Mononuclear cell (primary cell): ENCODE data around the gene MRGPRD. TPM values are rescaled to one million over a fixed set of nuclear protein-coding genes. Genes with fewer than 3 reads are reported as not detected.

Experiments used
- H3K27me3 ChIP-seq: 2 replicates; pipeline ENCODE4 v1.6.0; 2011; ENCODE audit warnings: low read length, control low read depth; ENCODE audit not compliant: insufficient read depth
- H3K4me1 ChIP-seq: 2 replicates; pipeline ENCODE4 v1.5.1; 2011; ENCODE audit warnings: mild to moderate bottlenecking, low read length, control low read depth; ENCODE audit not compliant: insufficient read depth
- H3K4me3 ChIP-seq: 2 replicates; pipeline ENCODE4 v1.5.1; 2011; ENCODE audit warnings: mild to moderate bottlenecking, low read length, moderate library complexity
- H3K9me3 ChIP-seq: 2 replicates; pipeline ENCODE4 v1.5.1; 2011; ENCODE audit warnings: low read depth, mild to moderate bottlenecking, control low read depth, low read length
- total RNA-seq: library from RNA; depleted of rRNA; stranded (reverse); fragments of >200 nt; gene quantifications from one replicate; pipeline ENCODE4 v1.2.3, GENCODE V29; 2012

The MRGPRD gene
- total RNA-seq, 1 donor, result not detected

GRCh38 chr11:68970921-68971636 lies 9.7 kb downstream of the MRGPRD start:
- H3K4me3 ChIP-seq, result no peak overlapping the region
- no peaks in the 10 kb centered on the region for H3K9me3 ChIP-seq
- no peaks in the 10 kb centered on the region for H3K4me1 ChIP-seq
- no peaks in the 10 kb centered on the region for H3K27me3 ChIP-seq

DNA sequence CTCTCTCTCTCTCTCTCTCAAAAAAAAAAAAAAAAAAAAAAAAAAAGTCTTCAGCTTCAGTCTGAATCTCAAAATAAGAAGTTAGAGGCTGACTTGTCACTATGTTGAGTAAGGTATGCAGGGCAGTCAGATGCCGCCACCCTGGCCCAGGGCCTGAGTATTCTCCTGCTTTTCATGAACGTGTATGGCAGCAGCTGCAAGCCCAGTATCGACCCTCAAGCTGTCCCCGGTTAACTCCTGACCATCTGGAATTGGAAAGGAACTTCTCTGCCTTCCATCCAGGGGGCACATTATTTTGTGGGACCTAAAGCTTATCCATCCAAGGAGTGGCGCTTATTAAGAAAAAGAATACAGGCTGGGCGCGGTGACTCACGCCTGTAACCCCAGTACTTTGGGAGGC lies 11.4 kb downstream of the MRGPRD start:
- H3K4me1 ChIP-seq, result no peaks in the 10 kb centered on the region
- no peaks in the 10 kb centered on the region for H3K9me3 ChIP-seq
- H3K27me3 ChIP-seq, result no peaks in the 10 kb centered on the region
- H3K4me3 ChIP-seq, result no peak overlapping the region

GRCh38 chr11:68968306-68969250 lies 12.2 kb downstream of the MRGPRD start:
- Histone ChIP-seq H3K4me3 (no peak overlapping the region), H3K4me1 (no peaks in the 10 kb centered on the region), H3K27me3 (no peaks in the 10 kb centered on the region), H3K9me3 (no peaks in the 10 kb centered on the region)

GRCh38 chr11:68966894-68967780 lies 13.6 kb downstream of the MRGPRD start:
- H3K4me3 ChIP-seq, result no peak overlapping the region
- H3K27me3 ChIP-seq, result no peaks in the 10 kb centered on the region
- no peaks in the 10 kb centered on the region for H3K9me3 ChIP-seq
- no peaks in the 10 kb centered on the region for H3K4me1 ChIP-seq

DNA sequence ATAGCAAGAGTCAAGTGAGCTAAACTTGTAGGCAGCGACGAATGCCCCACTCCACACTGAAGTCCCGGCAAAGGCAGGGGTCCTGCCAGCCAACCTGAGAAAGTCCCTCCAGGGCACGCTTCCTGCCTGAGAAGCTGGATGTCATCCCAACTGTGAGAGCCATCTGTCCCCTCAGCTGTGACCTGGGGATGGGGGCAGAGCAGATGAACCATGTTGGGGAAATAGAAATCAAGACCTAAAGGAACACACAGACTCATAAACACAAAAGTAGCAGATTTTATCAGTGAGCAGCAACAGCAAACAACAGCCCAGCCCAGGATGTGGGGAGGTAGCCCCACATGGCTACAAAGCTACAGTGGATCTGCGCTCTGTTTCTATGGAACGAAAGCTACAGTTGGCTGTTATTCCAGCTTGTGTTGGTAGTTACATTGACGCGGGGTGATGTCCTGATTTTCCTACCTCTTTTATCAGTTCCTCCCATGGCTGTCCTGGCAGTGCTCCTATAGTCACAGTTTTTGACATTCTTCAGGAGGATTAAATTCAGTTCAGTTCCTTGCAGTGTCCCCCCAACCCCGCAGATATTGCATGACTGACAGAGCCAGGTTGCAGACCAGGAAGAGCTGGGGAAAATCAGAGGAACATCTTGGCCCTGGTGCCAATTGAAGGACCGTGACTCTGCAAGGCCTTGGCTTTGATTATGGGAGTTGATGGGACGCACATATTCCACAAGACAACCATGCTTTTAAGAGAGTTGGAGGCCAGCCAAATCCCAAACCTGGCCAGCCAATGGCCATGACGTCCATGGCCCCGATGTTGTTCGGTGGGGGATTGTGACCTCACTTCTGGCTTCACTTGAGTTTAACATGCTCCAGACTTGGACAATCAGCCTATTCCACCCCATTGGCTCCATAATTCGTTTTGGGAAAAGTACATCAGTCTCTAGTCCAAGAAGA lies 14.6 kb downstream of the MRGPRD start:
- no peaks in the 10 kb centered on the region for H3K9me3 ChIP-seq
- no peaks in the 10 kb centered on the region for H3K4me1 ChIP-seq
- H3K27me3 ChIP-seq, result no peaks in the 10 kb centered on the region
- no peak overlapping the region for H3K4me3 ChIP-seq

GRCh38 chr11:68963779-68964178 lies 17.0 kb downstream of the MRGPRD start:
- Histone ChIP-seq H3K4me1 (no peaks in the 10 kb centered on the region), H3K27me3 (no peaks in the 10 kb centered on the region), H3K9me3 (no peaks in the 10 kb centered on the region), H3K4me3 (no peak overlapping the region)

DNA sequence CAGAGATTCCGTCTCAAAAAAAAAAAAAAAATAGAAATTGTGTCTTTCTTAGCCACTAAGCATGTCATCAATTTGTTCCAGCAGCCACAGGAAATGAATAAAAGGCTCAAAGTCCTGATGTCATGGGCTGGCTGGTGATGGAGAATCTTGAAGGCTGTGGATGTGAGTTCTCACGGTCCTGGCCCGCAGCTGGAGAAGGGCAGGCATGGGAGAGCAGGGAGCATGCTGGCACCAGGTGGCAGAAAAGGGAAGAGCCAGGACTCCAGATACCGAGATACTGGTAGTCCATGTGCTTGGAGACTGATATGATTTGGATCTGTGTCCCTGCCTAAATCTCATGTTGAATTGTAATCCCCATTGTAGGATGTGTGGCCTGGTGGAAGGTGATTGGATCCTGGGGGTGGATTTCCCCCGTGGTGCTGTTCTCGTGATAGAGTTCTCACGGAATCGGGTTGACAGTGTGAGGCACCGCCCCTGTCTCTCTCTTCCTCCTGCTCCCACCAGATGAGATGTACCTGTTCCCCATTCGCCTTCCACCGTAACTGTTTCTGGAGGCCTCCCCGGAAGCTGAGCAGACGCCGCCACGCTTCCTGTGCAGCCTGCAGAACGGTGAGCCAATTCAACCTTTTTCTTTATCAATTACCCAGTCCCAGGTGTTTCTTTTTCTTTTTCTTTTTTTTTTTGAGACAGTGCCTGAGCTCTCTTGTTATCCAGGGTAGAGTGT lies 18.1 kb downstream of the MRGPRD start:
- H3K4me3 ChIP-seq, result no peak overlapping the region
- H3K4me1 ChIP-seq, result no peaks in the 10 kb centered on the region
- H3K9me3 ChIP-seq, result no peaks in the 10 kb centered on the region
- H3K27me3 ChIP-seq, result no peaks in the 10 kb centered on the region

- Histone ChIP-seq H3K27me3 (no peaks in the 10 kb centered on the region), H3K4me3 (no peak overlapping the region), H3K4me1 (no peaks in the 10 kb centered on the region), H3K9me3 (no peaks in the 10 kb centered on the region)
Observed at GRCh38 chr11:68961245-68961644, 19.5 kb downstream of the MRGPRD start.

DNA sequence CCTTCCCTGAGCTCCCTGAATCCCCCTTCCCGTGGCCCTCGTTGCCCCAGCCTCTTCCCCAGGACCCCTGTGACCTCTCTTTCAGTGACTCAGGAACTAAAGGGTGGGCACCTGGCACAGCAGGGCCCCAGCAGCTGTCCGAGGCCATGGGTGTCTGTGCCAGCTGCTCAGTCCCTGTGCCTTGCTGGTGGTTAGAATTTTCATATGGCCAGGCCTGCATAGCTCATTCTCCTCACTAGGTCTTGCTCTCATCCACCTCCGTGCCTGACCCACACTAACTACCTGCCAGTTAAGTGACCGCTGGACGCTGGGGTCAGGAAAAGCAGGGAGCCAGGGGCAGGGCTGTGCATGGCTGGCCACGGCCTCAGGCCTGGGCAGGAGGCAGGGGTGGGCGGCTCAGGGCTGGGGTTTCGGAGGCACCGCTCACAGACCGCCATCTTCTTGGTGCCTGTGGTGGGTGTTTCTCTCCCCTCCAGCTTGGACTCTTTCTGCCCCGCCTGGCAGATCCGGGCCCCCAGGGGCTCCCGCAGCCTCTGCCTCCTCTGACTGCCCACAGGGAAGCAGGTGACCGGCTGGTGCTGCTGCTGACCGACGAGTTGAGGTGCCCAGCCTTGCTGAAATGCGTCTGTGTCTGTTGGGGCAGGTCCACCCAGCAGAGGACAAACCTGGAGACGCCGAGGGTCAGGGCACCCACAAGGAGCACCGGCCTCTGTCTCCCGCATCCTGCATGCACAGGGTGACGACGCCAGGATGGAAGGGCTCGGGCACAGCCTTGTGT lies 20.3 kb downstream of the MRGPRD start:
- Histone ChIP-seq H3K4me1 (peaks cover 2% of the 10 kb centered on the region), H3K4me3 (no peak overlapping the region), H3K9me3 (no peaks in the 10 kb centered on the region), H3K27me3 (no peaks in the 10 kb centered on the region)

DNA sequence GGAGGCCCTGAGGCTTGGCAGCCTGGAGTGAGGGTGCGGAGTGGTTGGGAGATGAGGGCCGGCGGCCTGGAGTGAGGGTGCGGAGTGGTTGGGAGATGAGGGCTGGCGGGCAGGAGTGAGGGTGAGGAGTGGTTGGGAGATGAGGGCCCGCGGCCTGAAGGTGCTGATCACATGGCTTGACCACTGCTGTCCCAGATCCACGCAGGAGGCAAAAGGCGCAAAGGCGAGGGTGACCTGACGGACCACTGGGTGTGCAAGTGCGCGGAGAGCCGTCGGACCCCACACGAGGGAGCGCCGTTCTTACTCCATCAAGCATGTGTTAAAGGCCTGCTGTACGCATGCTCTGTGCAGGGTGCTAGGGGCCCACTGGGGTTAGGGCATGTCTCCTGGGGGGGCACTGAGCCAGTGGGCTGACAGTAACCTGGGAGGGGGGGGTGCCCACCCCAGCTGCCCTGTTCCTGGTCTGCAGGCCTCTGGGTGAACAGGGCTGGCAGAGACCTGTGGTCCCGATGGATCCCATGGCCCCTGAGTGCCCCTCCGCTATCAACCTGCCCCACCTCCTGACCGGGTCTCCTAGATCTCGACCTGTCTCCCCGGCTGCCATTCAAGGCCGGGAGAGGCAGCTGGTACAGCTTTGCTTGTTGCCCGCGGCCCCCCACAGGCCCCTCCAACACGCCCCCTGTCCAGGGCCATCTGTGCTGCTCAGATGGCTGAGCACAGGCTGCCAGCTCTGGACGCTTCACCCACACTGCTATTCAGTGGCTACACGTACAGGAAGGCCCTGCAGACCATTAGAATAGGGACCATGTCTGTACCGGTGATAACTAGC lies 21.1 kb downstream of the MRGPRD start:
- Histone ChIP-seq H3K4me1 (peaks cover 10% of the 10 kb centered on the region), H3K9me3 (no peaks in the 10 kb centered on the region), H3K4me3 (no peak overlapping the region), H3K27me3 (no peaks in the 10 kb centered on the region)

- Histone ChIP-seq H3K4me3 (no peak overlapping the region), H3K9me3 (no peaks in the 10 kb centered on the region), H3K27me3 (no peaks in the 10 kb centered on the region), H3K4me1 (peaks cover 10% of the 10 kb centered on the region)
Observed at GRCh38 chr11:68958211-68958610, 22.6 kb downstream of the MRGPRD start.

DNA sequence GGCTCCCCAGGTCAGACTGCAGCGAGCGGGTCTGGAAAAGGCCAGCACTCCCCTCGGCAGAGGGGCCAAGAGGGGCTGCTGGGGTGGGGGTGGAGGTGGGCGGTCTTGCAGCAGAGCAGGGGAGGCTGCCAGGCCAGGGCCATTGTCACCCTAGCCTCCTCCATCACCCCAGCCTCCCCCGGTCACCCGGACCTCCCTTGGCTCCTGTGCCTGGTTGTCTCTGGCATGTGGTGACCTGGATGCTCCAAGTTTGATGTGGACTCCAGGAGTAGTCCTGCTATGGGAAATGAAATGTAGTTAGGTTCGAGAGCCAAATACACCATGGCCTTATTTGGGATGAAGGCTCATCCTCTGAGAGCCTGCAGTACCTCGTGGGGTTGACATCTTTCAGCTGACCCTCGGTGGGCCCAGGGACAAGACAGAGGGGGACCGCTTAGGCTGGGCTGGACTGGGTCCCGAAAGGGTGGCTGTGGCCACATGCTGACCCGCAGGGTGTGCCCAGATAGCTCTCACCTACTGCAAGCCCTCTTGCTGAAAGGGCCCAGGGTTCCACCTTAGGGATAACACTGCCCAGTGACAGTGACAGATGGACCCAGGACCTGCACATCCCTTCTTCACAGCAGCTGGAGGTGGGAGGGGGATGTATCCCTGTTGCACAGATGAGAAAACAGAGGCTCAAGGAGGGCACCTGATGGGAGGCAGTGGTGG lies 24.1 kb downstream of the MRGPRD start:
- H3K4me1 ChIP-seq, result peaks cover 10% of the 10 kb centered on the region
- no peaks in the 10 kb centered on the region for H3K9me3 ChIP-seq
- no peaks in the 10 kb centered on the region for H3K27me3 ChIP-seq
- no peak overlapping the region for H3K4me3 ChIP-seq
